Measurements from ENCODE around the gene TPM1.

- TF ChIP-seq CTCF (conservative IDR thresholded peaks at IDR 0.05 in 1 of 2, IDR thresholded peaks at IDR 0.05 in 1 of 2; ENCODE audit: low read depth in 1 of 2, low read length in 2 of 2), result no peak
- no peak for TF ChIP-seq EZH2 (IDR thresholded peaks at IDR 0.05; ENCODE audit: low read length, missing control alignments)
Measured at GRCh38 chr15:62999178-62999577, 43.4 kb upstream of the TPM1 start.
